Thyroid gland (tissue), 4 donors: Measurements from ENCODE around the gene SBSN.

Experiments used
- CTCF ChIP-seq, 6 experiments: fragments of 200-600 bp in 3 of 6; fragments of 450-650 bp in 3 of 6; sonication (generic) in 3 of 6; IDR thresholded peaks; one replicate each; pipeline ENCODE4 v1.5.1; 2016 to 2019; ENCODE audit warnings: antibody characterized with exemption in 6 of 6, mild to moderate bottlenecking in 2 of 6, inconsistent platforms in 1 of 6, moderate library complexity in 1 of 6
- POLR2A ChIP-seq, 2 donors: fragments of 450-650 bp; IDR thresholded peaks; one replicate each; pipeline ENCODE4 v1.6.1; 2017; ENCODE audit warnings: antibody characterized with exemption in 2 of 2, mild to moderate bottlenecking in 2 of 2, moderate library complexity in 1 of 2

- TF ChIP-seq POLR2A (IDR thresholded peaks at IDR 0.05): no peak
- TF ChIP-seq CTCF (IDR thresholded peaks at IDR 0.05): peak in 1 of 6 experiments; percentile 8
Measured at GRCh38 chr19:35510626-35510964, 17.5 kb downstream of the SBSN start.
